ENCODE data around the gene IL32. TPM values are rescaled to one million over a fixed set of nuclear protein-coding genes. Genes with fewer than 3 reads are reported as not detected.

The IL32 gene
- total RNA-seq, 4 donors from 2014 or later: 93.3 to 676 (median 590) TPM

- H3K27ac ChIP-seq: peak overlapping the region in 2 of 4 donors; percentile 57 to 60
- peaks cover 0 to 16% (median 2%) of the 10 kb centered on the region in 4 donors for H3K4me1 ChIP-seq
- H3K36me3 ChIP-seq: no peaks in the 10 kb centered on the region
- peak overlapping the region in 2 of 4 donors; percentile 33 to 44 for H3K4me3 ChIP-seq
- no peaks in the 10 kb centered on the region for H3K9me3 ChIP-seq
- DNase-seq: no peak
- H3K27me3 ChIP-seq: no peaks in the 10 kb centered on the region
- TF ChIP-seq POLR2A (IDR thresholded peaks at IDR 0.05): no peak
- peak in 3 of 6 experiments; percentile 16 to 30 (median 25) for TF ChIP-seq CTCF (IDR thresholded peaks at IDR 0.05)
Measured at GRCh38 chr16:3087243-3088235, 22.1 kb downstream of the IL32 start.

- DNase-seq: no peak
- H3K9me3 ChIP-seq: no peaks in the 10 kb centered on the region
- TF ChIP-seq POLR2A (IDR thresholded peaks at IDR 0.05): no peak
- no peak for TF ChIP-seq CTCF (IDR thresholded peaks at IDR 0.05)
- no peaks in the 10 kb centered on the region for H3K27me3 ChIP-seq
- no peak overlapping the region for H3K27ac ChIP-seq
- no peaks in the 10 kb centered on the region for H3K36me3 ChIP-seq
- H3K4me1 ChIP-seq: peaks cover 0 to 16% (median 2%) of the 10 kb centered on the region in 4 donors
- no peak overlapping the region for H3K4me3 ChIP-seq
Measured at GRCh38 chr16:3088450-3088849, 23.0 kb downstream of the IL32 start.

- no peak overlapping the region for H3K4me3 ChIP-seq
- no peaks in the 10 kb centered on the region for H3K36me3 ChIP-seq
- peaks cover 0 to 16% (median 2%) of the 10 kb centered on the region in 4 donors for H3K4me1 ChIP-seq
- no peak for DNase-seq
- no peaks in the 10 kb centered on the region for H3K27me3 ChIP-seq
- H3K9me3 ChIP-seq: no peaks in the 10 kb centered on the region
- TF ChIP-seq POLR2A (IDR thresholded peaks at IDR 0.05) (no peak), CTCF (IDR thresholded peaks at IDR 0.05) (no peak)
- no peak overlapping the region for H3K27ac ChIP-seq
Measured at GRCh38 chr16:3088925-3089716, 23.7 kb downstream of the IL32 start.

- Histone ChIP-seq H3K36me3 (no peaks in the 10 kb centered on the region), H3K4me1 (peaks cover 0 to 16% (median 2%) of the 10 kb centered on the region in 4 donors)
- no peak for DNase-seq
Measured at GRCh38 chr16:3089717-3090592, 24.5 kb downstream of the IL32 start.

GRCh38 chr16:3091551-3091950 is 26.1 kb downstream of the IL32 start:
- H3K27me3 ChIP-seq: no peaks in the 10 kb centered on the region
- no peaks in the 10 kb centered on the region for H3K9me3 ChIP-seq
- peaks cover 0 to 12% (median 0%) of the 10 kb centered on the region in 4 donors for H3K4me1 ChIP-seq
- no peaks in the 10 kb centered on the region for H3K36me3 ChIP-seq
- no peak overlapping the region for H3K4me3 ChIP-seq
- TF ChIP-seq CTCF (IDR thresholded peaks at IDR 0.05): no peak
- TF ChIP-seq POLR2A (IDR thresholded peaks at IDR 0.05): no peak
- H3K27ac ChIP-seq: no peak overlapping the region
- no peak for DNase-seq

More at GRCh38 chr16:3089717-3090592, 24.5 kb downstream of the IL32 start:
- H3K9me3 ChIP-seq: no peaks in the 10 kb centered on the region
- TF ChIP-seq POLR2A (IDR thresholded peaks at IDR 0.05): no peak
- no peaks in the 10 kb centered on the region for H3K27me3 ChIP-seq
- H3K27ac ChIP-seq: no peak overlapping the region
- no peak overlapping the region for H3K4me3 ChIP-seq

All from Peyer's patch (tissue), 4 donors.